SK-N-SH treated with all-trans-retinoic acid at 6 μM for 48 hours (cell line): ENCODE results near the gene TMEM87B.

ENCODE experiments used
- ARNTL ChIP-seq: fragments of 450-650 bp; formaldehyde crosslinking; IDR thresholded peaks from 2 replicates; pipeline ENCODE4 v1.5.0; 2020; ENCODE audit warnings: low read depth, mild to moderate bottlenecking, moderate library complexity, borderline replicate concordance
- CREB5 ChIP-seq: fragments of 250-450 bp; sonication (Bioruptor Pico); IDR thresholded peaks from 2 replicates; pipeline ENCODE4 v1.5.1; 2020; ENCODE audit warnings: low read depth, mild to moderate bottlenecking, moderate library complexity
- ESRRG ChIP-seq: fragments of 250-450 bp; sonication (Bioruptor Pico); IDR thresholded peaks from 2 replicates; pipeline ENCODE4 v1.6.1; 2021; ENCODE audit warnings: mild to moderate bottlenecking
- RARB ChIP-seq: fragments of 250-450 bp; sonication (Bioruptor Pico); IDR thresholded peaks from 2 replicates; pipeline ENCODE4 v1.8.0; 2021; ENCODE audit warnings: mild to moderate bottlenecking, moderate library complexity
- SNAI2 ChIP-seq: fragments of 250-450 bp; sonication (Bioruptor Pico); IDR thresholded peaks from 2 replicates; pipeline ENCODE4 v1.5.0; 2020; ENCODE audit warnings: mild to moderate bottlenecking, moderate library complexity
- TSHZ2 ChIP-seq: fragments of 250-450 bp; sonication (Bioruptor Pico); IDR thresholded peaks from 2 replicates; pipeline ENCODE4 v1.5.0; 2020; ENCODE audit warnings: mild to moderate bottlenecking, moderate library complexity

- TF ChIP-seq ARNTL (CRISPR knock-in tag) (no peak), SNAI2 (CRISPR knock-in tag) (no peak), TSHZ2 (CRISPR knock-in tag) (no peak), RARB (CRISPR knock-in tag) (no peak), CREB5 (CRISPR knock-in tag) (no peak), ESRRG (CRISPR knock-in tag) (no peak)
Observed at GRCh38 chr2:112162341-112162740, 107.3 kb downstream of the TMEM87B start.
